Raji (cell line): ENCODE data around the gene AAK1.

Source experiments
- POLR2A ChIP-seq: IDR thresholded peaks from 2 replicates; pipeline ENCODE4 v1.6.1; 2011; ENCODE audit warnings: low read depth, low read length, control low read depth; ENCODE audit not compliant: insufficient read depth

Gene AAK1

GRCh38 chr2:69450735-69451416, 192.7 kb downstream of the AAK1 start:
- TF ChIP-seq POLR2A = no peak

DNA sequence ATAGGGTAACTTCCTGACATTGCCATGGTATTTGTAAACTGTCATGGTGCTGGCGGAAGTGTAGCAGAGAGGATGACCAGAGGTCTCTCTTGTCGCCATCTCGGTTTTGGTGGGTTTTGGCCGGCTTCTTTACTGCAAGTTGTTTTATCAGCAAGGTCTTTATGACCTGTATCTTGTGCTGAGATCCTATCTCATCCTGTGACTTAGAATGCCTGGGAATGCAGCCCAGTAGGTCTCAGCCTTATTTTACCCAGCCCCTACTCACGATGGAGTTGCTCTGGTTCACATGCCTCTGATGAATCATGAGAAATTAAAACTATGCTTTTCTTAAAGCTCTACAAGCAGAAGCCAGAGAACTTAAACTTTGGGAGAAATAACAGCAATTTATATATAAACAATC, 193.6 kb downstream of the AAK1 start:
- no peak for TF ChIP-seq POLR2A

- TF ChIP-seq POLR2A = no peak
Observed at GRCh38 chr2:69438580-69438979, 205.0 kb downstream of the AAK1 start.

GRCh38 chr2:69437751-69438154, 205.8 kb downstream of the AAK1 start:
- no peak for TF ChIP-seq POLR2A

DNA sequence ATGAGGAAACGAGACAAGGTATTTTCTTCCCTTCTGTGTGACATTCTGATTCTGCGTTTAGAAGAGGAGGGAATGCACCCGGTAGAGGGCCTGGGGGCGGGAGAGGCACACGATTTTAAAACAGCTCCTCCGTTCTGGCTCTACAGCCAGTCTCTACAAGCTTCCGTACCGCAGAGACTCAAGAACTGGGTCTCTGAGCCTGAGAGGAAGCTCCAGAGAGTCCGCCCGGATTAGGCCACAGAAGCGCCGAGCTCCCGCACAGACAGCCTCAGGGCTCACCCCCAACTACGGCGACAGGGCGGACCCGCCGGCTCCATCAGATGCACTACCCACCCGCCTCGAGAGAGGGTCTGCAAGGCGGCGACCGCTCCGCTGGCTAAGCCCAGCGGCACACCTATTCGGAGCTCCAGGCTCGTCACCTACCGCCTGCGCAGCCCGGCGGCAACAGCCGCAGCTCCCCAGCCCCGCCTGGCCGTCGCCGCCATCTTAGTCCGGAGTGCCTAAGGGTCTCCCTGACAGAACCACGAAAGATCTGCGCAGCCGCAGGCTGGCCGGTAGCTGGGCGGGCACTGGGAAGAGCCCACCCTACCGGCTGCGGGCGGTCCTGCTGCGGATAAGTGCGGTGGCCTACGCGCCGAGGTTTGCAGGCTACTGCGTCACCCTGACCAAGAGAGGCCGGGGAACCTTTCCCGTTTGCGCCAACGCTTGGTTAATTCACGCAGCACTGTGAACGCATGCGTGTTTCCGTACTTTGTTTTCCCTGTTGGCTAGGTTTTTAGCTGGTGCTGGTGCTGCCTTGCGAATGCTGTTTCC, 206.4 kb downstream of the AAK1 start, which contains the start of gene NFU1:
TSS of gene NFU1 (minus strand) at position 498 of the 813 bp plus-strand sequence. CDS start at position 485, 13 bp downstream.
- TF ChIP-seq POLR2A = peak; percentile 91

DNA sequence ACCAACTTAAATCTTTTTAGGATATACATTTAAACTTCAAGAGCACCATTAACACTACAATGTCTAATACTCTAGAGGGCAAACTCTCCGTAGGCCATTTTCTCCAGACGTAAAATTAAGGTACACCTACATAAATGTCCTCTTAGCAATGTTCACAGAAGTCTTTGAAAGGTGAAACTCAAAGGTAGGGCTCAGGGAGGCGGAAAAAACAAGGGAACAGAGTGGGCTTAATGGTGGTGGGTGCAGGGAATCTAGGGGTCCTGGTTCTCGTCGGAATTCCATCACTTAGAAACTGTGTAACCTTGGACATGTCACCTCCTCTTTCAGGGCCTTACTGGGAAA, 207.0 kb downstream of the AAK1 start:
- TF ChIP-seq POLR2A = no peak

DNA sequence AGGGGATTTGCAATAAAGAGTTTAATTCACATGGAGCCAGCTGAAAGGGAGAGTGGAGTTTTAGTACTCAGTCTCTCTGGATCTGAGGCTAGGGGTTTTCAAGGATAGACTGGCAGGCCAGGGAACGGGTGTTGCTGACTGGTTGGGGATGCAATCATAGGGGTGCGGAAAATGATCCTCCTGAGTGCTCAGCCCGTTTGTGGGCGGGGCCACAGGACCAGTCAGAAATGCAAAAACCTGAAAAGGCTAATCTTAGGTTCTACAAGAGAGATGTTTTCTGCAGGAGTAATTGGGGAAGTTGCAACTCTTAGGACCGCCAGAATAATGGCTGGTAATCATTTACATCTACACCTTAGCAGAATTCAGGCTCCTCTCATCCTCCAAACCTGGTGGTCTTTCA, 208.8 kb downstream of the AAK1 start:
- no peak for TF ChIP-seq POLR2A

DNA sequence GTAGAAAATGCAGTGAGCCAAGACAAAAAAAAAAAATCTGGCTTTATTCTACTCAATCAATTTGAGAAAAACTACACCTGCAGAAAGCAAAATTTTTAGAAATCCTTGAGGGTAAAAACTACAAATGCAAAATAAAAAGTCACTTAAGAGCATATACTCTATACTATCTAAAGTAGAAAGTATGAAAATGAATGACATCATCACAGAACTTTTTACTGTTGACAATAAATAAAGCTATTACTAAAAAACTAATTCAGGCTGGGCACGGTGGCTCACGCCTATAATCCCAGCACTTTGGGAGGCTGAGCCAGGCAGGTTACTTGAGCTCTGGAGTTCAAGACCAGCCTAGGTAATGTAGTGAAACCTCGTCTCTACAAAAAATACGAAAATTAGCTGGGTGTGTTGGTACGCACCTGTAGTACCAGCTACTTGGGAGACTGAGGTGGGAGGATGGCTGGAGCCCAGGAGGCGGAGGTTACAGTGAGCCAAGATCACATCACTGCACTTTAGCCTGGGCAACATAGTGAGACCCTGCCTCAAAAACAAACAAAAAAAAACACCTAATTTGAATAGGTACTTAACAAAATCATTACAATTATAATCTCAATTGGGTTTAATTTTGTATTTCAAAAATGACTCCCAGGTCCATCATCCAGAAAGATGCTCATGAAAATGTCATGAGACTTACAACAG, 213.9 kb downstream of the AAK1 start:
- TF ChIP-seq POLR2A = no peak

- TF ChIP-seq POLR2A = no peak
Observed at GRCh38 chr2:69428981-69429380, 214.6 kb downstream of the AAK1 start.

- TF ChIP-seq POLR2A = no peak
Observed at GRCh38 chr2:69424419-69424818, 219.1 kb downstream of the AAK1 start.

DNA sequence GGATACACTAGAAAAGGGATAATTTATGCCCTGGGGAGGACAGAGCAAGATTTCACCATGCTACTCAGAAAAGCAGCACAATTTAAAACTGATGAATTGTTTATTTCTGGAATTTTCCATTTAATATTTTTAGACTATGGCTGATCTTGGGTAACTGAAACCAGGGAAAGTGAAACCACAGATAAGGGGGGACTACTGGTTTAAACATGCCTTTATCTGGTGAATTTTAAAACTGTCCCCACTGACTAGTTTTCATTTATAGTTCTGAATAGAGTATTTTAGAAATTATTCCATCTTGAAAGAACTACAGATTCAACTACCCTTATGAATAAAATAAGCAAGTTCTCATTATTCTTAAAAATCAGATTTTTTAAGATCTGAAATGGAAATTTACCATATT, 221.3 kb downstream of the AAK1 start:
- TF ChIP-seq POLR2A = no peak

- no peak for TF ChIP-seq POLR2A
Observed at GRCh38 chr2:69416147-69416546, 227.4 kb downstream of the AAK1 start.
